Ammon's horn (tissue), 1 donor: ENCODE data around the gene CHMP2A.
"Not testable (repeated sequence)": the region's sequence is repeated elsewhere in the genome, so short reads cannot be mapped to it uniquely, and the experiment has no call there.

Experiments used
- DNase-seq: peaks from one replicate; pipeline ENCODE4 v3.0.0-alpha.2; 2016; ENCODE audit warnings: low spot score

The CHMP2A gene

DNA sequence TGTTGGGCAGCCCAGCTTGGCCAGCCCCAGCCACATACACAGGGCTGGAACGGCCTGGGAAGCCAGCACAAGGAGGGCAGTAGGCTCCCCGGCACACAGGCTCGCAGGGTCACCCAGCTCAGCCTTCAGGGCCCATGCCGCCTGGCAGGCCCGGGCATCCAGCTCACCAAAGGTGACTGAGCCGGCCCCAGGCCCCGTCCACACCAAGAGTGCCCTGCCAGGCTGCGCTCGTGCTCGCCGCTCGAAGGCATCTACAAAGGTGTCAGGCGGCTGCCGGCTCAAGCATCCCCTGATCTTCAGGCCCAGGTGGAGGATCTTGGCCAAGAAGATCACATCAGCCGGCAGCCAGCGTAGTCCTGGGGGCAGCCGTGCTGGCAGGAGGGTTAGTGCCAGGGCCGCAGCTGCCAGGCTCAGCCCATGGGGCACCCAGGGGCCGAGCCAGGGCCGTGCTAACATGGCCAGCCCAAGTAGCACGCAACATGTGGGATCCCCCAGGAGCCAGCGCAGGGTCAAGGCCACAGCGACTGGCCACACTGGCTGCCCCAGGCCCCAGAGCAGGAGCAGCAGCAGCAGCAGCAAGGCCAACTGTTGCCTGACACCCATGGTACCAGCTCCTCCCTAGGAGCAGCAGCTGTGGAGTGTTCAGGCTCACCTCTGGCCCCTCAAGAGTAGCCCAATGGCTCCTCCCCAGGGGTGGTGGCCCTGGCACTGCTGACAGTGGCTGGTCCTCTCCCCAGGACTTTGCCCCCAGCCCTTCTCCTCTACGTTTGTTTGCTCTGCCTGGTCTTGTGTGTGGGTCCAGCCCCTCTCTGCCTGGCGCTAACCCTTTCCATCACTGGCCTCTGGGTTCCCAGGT, 43.3 kb downstream of the CHMP2A start, which contains the start of gene SLC27A5:
SLC27A5 (minus strand) TSS at position 640 of the 856 bp plus-strand sequence; CDS start at position 603, 37 bp downstream.
- no peak for DNase-seq

DNA sequence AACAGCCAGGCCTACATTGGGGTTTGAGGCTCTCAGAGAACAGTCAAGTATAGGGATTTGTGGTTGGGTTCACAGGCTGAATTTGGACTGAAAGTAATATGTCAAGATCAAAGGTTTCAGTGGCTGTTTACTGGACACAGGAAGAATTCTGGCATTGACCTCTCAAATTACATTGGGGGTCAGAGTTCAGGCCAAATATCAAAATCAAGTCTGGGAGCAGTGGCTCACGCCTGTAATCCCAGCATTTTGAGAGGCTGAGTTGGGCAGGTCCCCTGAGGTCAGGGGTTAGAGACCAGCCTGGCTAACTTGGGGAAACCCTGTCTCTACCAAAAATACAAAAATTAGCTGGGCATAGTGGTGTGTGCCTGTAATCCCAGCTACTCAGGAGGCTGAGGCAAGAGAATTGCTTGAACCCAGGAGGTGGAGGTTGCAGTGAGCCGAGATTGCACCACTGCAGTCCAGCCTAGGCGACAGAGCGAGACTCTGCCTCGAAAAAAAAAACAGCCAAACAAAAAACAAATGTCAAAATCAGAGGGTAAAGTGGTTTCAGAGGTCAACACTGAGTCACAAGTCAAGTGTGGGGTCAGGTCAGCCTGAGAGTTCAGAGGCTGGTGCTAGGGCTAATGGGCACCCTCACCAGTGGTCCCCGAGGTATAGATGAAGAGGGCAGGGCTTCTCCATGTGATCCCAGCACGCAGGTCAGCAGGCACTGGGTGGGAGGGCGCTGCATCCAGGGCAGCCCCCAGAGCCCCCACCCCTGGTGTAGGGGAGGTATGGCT, 44.6 kb downstream of the CHMP2A start:
- DNase-seq: no peak

DNA sequence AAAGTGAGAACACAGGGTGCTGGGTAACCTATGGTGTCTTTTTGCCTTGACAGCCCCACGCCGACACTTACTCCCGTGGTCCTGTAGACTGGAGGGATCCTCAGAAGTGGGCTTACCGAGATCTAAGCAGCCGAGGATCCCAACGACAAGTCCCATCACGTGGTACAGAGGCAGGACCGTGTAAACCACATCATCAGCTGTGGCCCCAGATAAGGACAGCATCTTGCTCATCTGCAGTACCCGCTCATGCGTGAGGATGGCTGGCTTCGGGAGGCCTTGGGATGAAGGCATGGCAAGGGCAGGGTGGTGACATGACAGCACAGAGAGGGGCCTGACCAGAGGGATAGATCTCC, 45.2 kb downstream of the CHMP2A start:
- DNase-seq: no peak

GRCh38 chr19:58507602-58508223, 47.2 kb downstream of the CHMP2A start:
- DNase-seq: not testable (repeated sequence)
